Endothelial cell of umbilical vein (primary cell): ENCODE measurements around the gene CZIB. TPM values are rescaled to one million over a fixed set of nuclear protein-coding genes. Genes with fewer than 3 reads are reported as not detected.
A peak's percentile ranks its signal among the peaks of the same experiment; 100 is the strongest.

Source experiments
- BruUV-seq: library from RNA; stranded (reverse); fragments of 400-500 nt; replicated peaks from 2 replicates; lab custom pipeline; 2021; lab: Mats Ljungman, UMichigan
- CTCF ChIA-PET: fragments of 300-600, 350-600 bp; sonication (Branson Sonifier 250); formaldehyde crosslinking; loops from one replicate; lab custom pipeline; 2021; ENCODE audit warnings: antibody characterized with exemption, inconsistent platforms; lab: Charles Lee
- POLR2A ChIA-PET: fragments of 300-600, 350-600 bp; sonication (Branson Sonifier 250); formaldehyde crosslinking; loops from one replicate; lab custom pipeline; 2021; ENCODE audit warnings: antibody characterized with exemption, inconsistent platforms; lab: Charles Lee
- DNase-seq: peaks from one replicate; pipeline ENCODE4 v3.0.0-alpha.2; 2011; ENCODE audit warnings: low read depth, low spot score
- FAIRE-seq: peaks from 2 replicates; lab custom pipeline; 2011; peaks lifted over from hg19 to GRCh38; lab: Jason Lieb, UNC
- H2AFZ ChIP-seq: 2 replicates; pipeline ENCODE4 v1.6.0; 2012; ENCODE audit warnings: low read depth, low read length, control low read depth, inconsistent platforms
- H3K27ac ChIP-seq: 2 replicates; pipeline ENCODE4 v1.5.1; 2011; ENCODE audit warnings: low read depth, mild to moderate bottlenecking, control low read depth, low read length, moderate library complexity; ENCODE audit not compliant: insufficient read depth
- H3K27me3 ChIP-seq, 2 experiments: 2 replicates each; pipeline versions ENCODE4 v1.6.0 to v1.6.1; 2011; ENCODE audit warnings: low read length in 2 of 2, mixed read lengths in 1 of 2; ENCODE audit not compliant: control insufficient read depth in 2 of 2, insufficient read depth in 2 of 2
- H3K36me3 ChIP-seq, 2 experiments: 2 replicates in 1 of 2; 3 replicates in 1 of 2; pipeline ENCODE4 v1.5.1; 2011; ENCODE audit warnings: low read length in 2 of 2, mild to moderate bottlenecking in 1 of 2, moderate library complexity in 1 of 2; ENCODE audit not compliant: control insufficient read depth in 2 of 2, insufficient read depth in 2 of 2; ENCODE audit errors: extremely low read depth in 1 of 2
- H3K4me1 ChIP-seq: 3 replicates; pipeline ENCODE4 v1.5.1; 2011; ENCODE audit warnings: mild to moderate bottlenecking, low read length; ENCODE audit not compliant: control insufficient read depth, insufficient read depth; ENCODE audit errors: extremely low read depth
- H3K4me2 ChIP-seq: 2 replicates; pipeline ENCODE4 v1.6.1; 2011; ENCODE audit warnings: low read length, control low read depth, mixed read lengths; ENCODE audit not compliant: insufficient read depth
- H3K4me3 ChIP-seq, 3 experiments: fragments of 200-600 bp in 1 of 3; sonication (generic), shearing (Covaris generic) in 1 of 3; replicated peaks in 1 of 3; 2 replicates each; pipeline ENCODE4 v1.5.1; 2011 to 2016; ENCODE audit warnings: control low read depth in 3 of 3, low read length in 3 of 3, mild to moderate bottlenecking in 2 of 3, inconsistent platforms in 1 of 3, low read depth in 1 of 3, moderate library complexity in 1 of 3; ENCODE audit not compliant: insufficient read depth in 1 of 3
- H3K79me2 ChIP-seq: 2 replicates; pipeline ENCODE4 v1.6.0; 2012; ENCODE audit warnings: low read length, inconsistent platforms; ENCODE audit not compliant: control insufficient read depth, insufficient read depth
- H3K9ac ChIP-seq: replicated peaks from 2 replicates; pipeline ENCODE3; 2011; ENCODE audit warnings: low read length, control low read depth; ENCODE audit not compliant: insufficient read depth; ENCODE audit errors: extremely low read depth
- H3K9me1 ChIP-seq: replicated peaks from 3 replicates; pipeline ENCODE4 v1.6.0; 2011; ENCODE audit warnings: mild to moderate bottlenecking, low read length; ENCODE audit not compliant: control insufficient read depth, insufficient read depth; ENCODE audit errors: extremely low read depth
- H3K9me3 ChIP-seq: replicated peaks from 2 replicates; pipeline ENCODE4 v1.5.1; 2012; ENCODE audit warnings: low read length, inconsistent platforms; ENCODE audit not compliant: control insufficient read depth, insufficient read depth
- H4K20me1 ChIP-seq: replicated peaks from 2 replicates; pipeline ENCODE3; 2011; ENCODE audit warnings: mild to moderate bottlenecking, low read length; ENCODE audit not compliant: control insufficient read depth, insufficient read depth; ENCODE audit errors: extremely low read depth
- EZH2 ChIP-seq: IDR thresholded peaks from 2 replicates; pipeline ENCODE4 v1.6.1; 2012; ENCODE audit warnings: borderline replicate concordance, low read depth, mild to moderate bottlenecking, moderate library complexity, low read length, inconsistent platforms; ENCODE audit not compliant: severe bottlenecking
- FOS ChIP-seq: IDR thresholded peaks from 2 replicates; pipeline ENCODE4 v1.6.1; 2011; ENCODE audit warnings: mild to moderate bottlenecking, low read length, moderate library complexity, borderline replicate concordance; ENCODE audit not compliant: insufficient read depth
- GATA2 ChIP-seq: IDR thresholded peaks from 2 replicates; pipeline ENCODE4 v1.7.0; 2011; ENCODE audit warnings: low read depth, mild to moderate bottlenecking, moderate library complexity, mixed read lengths, low read length; ENCODE audit not compliant: insufficient read length, insufficient read depth
- JUN ChIP-seq: IDR thresholded peaks from 2 replicates; pipeline ENCODE4 v1.6.1; 2011; ENCODE audit warnings: borderline replicate concordance, low read depth; ENCODE audit not compliant: insufficient read length, insufficient read depth
- MYC ChIP-seq: IDR thresholded peaks from one replicate; pipeline ENCODE4 v1.6.1; 2011; ENCODE audit warnings: mild to moderate bottlenecking, low read depth, low read length
- POLR2A ChIP-seq: IDR thresholded peaks from 2 replicates; pipeline ENCODE4 v1.6.1; 2012; ENCODE audit warnings: low read depth, mild to moderate bottlenecking, control low read depth, low read length
- POLR2AphosphoS5 ChIP-seq: IDR thresholded peaks from 2 replicates; pipeline ENCODE4 v1.6.1; 2012; ENCODE audit warnings: low read depth, mild to moderate bottlenecking, control low read depth, low read length, moderate library complexity; ENCODE audit not compliant: insufficient read depth
- dilution Hi-C: fragments of 300-500 bp; cut with MboI; formaldehyde crosslinking; loops from one replicate; pipeline ENCODE4 v1.15.0; 2019; ENCODE audit warnings: low sequenced_read_pairs; ENCODE audit not compliant: extremely low pct_ligation_motif_present
- intact Hi-C: fragments of 100-400 bp; cut with micrococcal nuclease; formaldehyde crosslinking; loops from one replicate; pipeline ENCODE4 v1.10.0; 2022
- polyA plus RNA-seq, 4 experiments: library from polyadenylated mRNA; depleted of rRNA in 3 of 4; stranded (reverse) in 3 of 4; unstranded in 1 of 4; fragments of >200 nt; gene quantifications; 2 replicates each; pipeline versions ENCODE4 v1.2.1 to v1.2.3, GENCODE V29; 2011 to 2012; ENCODE audit warnings: missing spikeins in 1 of 4
- total RNA-seq: library from RNA; stranded (reverse); gene quantifications from 2 replicates; pipeline ENCODE4 v1.2.3, GENCODE V29; 2021
- TF ChIP-seq, protein P1 (sequence below), 2 donors: IDR thresholded peaks; 1 replicate in 1 of 2; 2 replicates in 1 of 2; pipeline ENCODE4 v1.5.1; 2011; ENCODE audit warnings: low read length in 2 of 2, mild to moderate bottlenecking in 2 of 2, moderate library complexity in 2 of 2, control low read depth in 1 of 2, inconsistent platforms in 1 of 2, low read depth in 1 of 2; ENCODE audit not compliant: insufficient read depth in 1 of 2; ENCODE audit errors: extremely low read depth in 1 of 2
- TF ChIP-seq, protein P2 (sequence below): IDR thresholded peaks from 2 replicates; pipeline ENCODE4 v1.6.1; 2011; ENCODE audit not compliant: insufficient read depth, insufficient read length

CZIB gene
- total and polyA plus RNA-seq, 2 donors (not counting 3 experiments of a cell fraction or from before 2014, with no cell fraction given) = 60.1 to 65.9 TPM

DNA sequence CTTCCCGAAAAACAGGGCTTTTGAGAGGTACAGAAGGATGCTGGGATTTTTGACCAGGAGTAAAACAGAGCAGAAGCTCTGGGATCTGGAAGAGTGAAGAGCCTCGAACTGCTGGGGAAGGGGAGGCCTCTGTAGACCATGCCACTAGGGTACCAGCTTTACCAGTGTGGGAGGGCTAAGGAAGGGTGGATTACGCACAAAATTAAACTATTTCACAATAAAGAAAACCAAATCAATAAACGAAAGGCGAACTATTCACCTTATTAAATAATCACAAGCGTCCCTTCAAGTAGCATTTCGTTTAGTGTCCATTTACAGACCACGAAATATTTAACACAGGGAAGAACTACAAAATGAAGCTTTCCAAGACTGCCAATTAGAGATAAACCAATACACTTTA lies 723 bp downstream of the CZIB start:
- Histone ChIP-seq H3K4me2 (peak overlapping the region; percentile 88), H3K27me3 (no peaks in the 10 kb centered on the region), H3K9me3 (no peaks in the 10 kb centered on the region), H3K4me3 (peak overlapping the region; percentile 81 to 94 (median 83)), H3K9ac (peak overlapping the region; percentile 85), H3K79me2 (peaks cover 11% of the 10 kb centered on the region), H3K9me1 (no peaks in the 10 kb centered on the region), H3K36me3 (peaks cover 0 to 5% of the 10 kb centered on the region in 2 experiments), H3K4me1 (peaks cover 19% of the 10 kb centered on the region), H2AFZ (peak overlapping the region; percentile 91), H3K27ac (peak overlapping the region; percentile 54), H4K20me1 (no peaks in the 10 kb centered on the region)
- no peak for TF ChIP-seq JUN
- TF ChIP-seq MYC = no peak
- TF ChIP-seq EZH2 = no peak
- no peak for TF ChIP-seq POLR2AphosphoS5
- no peak for TF ChIP-seq GATA2
- TF ChIP-seq POLR2A = no peak
- TF ChIP-seq, protein P1, sequence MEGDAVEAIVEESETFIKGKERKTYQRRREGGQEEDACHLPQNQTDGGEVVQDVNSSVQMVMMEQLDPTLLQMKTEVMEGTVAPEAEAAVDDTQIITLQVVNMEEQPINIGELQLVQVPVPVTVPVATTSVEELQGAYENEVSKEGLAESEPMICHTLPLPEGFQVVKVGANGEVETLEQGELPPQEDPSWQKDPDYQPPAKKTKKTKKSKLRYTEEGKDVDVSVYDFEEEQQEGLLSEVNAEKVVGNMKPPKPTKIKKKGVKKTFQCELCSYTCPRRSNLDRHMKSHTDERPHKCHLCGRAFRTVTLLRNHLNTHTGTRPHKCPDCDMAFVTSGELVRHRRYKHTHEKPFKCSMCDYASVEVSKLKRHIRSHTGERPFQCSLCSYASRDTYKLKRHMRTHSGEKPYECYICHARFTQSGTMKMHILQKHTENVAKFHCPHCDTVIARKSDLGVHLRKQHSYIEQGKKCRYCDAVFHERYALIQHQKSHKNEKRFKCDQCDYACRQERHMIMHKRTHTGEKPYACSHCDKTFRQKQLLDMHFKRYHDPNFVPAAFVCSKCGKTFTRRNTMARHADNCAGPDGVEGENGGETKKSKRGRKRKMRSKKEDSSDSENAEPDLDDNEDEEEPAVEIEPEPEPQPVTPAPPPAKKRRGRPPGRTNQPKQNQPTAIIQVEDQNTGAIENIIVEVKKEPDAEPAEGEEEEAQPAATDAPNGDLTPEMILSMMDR (IDR thresholded peaks at IDR 0.05; ENCODE audit: extremely low read depth in 1 of 2, insufficient read depth in 1 of 2, low read depth in 1 of 2, low read length in 2 of 2) = no peak
- TF ChIP-seq, protein P2, sequence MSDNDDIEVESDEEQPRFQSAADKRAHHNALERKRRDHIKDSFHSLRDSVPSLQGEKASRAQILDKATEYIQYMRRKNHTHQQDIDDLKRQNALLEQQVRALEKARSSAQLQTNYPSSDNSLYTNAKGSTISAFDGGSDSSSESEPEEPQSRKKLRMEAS = no peak
- TF ChIP-seq FOS = no peak
- CTCF ChIA-PET = no interaction called here
- DNase-seq (peak; percentile 3), FAIRE-seq (no peak)
- POLR2A ChIA-PET = no interaction called here
- intact Hi-C loops (loop anchor here (1.0 kb wide), 2 partner anchors 19 to 23 kb away; partner anchors contain the start of genes CPT2 and MAGOH), dilution Hi-C loops (no loop called here)
- TSS peak; percentile 63 for BruUV-seq
